Measurements from ENCODE around the gene TBL3.

DNA sequence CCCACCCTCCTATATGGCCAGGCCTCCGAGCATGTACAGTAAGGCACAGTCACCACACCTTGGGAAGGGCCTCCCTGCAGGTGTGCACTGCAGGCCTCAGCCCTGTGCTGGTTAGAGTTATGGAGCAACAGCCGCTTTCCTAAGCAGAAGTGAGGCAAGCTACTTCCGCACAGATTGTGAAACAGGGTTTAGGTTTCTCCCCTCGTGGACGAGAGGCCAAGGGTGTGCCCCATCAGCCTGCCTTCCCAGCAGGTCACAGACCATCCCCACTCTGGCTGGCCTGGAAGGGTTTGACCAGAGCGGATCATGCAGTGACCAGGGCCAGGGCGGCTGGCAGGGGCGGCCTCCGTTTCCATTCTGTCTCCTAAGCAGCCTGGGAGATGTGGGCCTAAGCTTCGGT lies 33.5 kb upstream of the TBL3 start:
- no peak for TF ChIP-seq EZH2 (optimal IDR thresholded peaks at IDR 0.05; ENCODE audit: low read depth, low read length)
- TF ChIP-seq, protein P1, sequence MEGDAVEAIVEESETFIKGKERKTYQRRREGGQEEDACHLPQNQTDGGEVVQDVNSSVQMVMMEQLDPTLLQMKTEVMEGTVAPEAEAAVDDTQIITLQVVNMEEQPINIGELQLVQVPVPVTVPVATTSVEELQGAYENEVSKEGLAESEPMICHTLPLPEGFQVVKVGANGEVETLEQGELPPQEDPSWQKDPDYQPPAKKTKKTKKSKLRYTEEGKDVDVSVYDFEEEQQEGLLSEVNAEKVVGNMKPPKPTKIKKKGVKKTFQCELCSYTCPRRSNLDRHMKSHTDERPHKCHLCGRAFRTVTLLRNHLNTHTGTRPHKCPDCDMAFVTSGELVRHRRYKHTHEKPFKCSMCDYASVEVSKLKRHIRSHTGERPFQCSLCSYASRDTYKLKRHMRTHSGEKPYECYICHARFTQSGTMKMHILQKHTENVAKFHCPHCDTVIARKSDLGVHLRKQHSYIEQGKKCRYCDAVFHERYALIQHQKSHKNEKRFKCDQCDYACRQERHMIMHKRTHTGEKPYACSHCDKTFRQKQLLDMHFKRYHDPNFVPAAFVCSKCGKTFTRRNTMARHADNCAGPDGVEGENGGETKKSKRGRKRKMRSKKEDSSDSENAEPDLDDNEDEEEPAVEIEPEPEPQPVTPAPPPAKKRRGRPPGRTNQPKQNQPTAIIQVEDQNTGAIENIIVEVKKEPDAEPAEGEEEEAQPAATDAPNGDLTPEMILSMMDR (IDR thresholded peaks at IDR 0.05; ENCODE audit: low read length): no peak

Measured in MM.1S (cell line).